Breast epithelium (tissue), 3 donors: Measurements from ENCODE around the gene NQO2.

ENCODE experiments used
- CTCF ChIP-seq, 3 donors: fragments of 450-650 bp; IDR thresholded peaks; one replicate each; pipeline ENCODE4 v1.5.1; 2016 to 2017; ENCODE audit warnings: antibody characterized with exemption in 3 of 3, mild to moderate bottlenecking in 3 of 3, moderate library complexity in 3 of 3
- POLR2A ChIP-seq: fragments of 450-650 bp; IDR thresholded peaks from one replicate; pipeline ENCODE4 v1.6.1; 2016; ENCODE audit warnings: antibody characterized with exemption, mild to moderate bottlenecking, moderate library complexity
- POLR2AphosphoS5 ChIP-seq, 3 donors: sonication (generic); formaldehyde crosslinking; IDR thresholded peaks; one replicate each; pipeline ENCODE4 v1.6.1; 2017; ENCODE audit warnings: antibody characterized with exemption in 3 of 3

DNA sequence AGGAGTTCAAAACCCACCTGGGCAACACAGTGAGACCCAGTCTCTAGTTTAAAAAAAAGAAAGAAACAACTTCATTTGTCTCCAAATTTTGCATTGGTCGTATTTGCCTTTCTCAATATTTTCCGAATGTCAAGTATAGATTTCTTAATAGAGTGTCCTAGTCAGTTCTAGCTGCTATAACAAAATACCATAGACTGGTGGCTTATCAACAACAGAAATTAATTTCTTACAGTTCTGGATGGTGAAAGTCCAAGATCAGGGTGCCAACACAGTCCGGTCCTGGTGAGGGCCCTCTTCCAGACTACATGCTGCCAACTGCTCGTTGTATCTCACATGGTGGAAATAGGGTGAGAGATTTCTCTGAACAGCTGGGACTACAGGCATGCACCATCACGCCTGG lies 34.0 kb downstream of the NQO2 start:
- TF ChIP-seq CTCF (IDR thresholded peaks at IDR 0.05) (no peak), POLR2A (no peak), POLR2AphosphoS5 (IDR thresholded peaks at IDR 0.05) (no peak)
